DND-41 (cell line): ENCODE data around the gene WDFY4.

Experiments
- ATAC-seq: fragments of 200-7000 bp; cut with Tn5 transposase; 3 replicates; pipeline ENCODE4 v1.9.1; 2021; ENCODE audit warnings: low read depth; ENCODE audit not compliant: insufficient read depth
- DNase-seq: peaks from one replicate; pipeline ENCODE4 v3.0.0-alpha.2; 2020
- H2AFZ ChIP-seq: 2 replicates; pipeline ENCODE4 v1.6.0; 2012; ENCODE audit warnings: low read depth, low read length
- H3K27ac ChIP-seq: 2 replicates; pipeline ENCODE4 v1.5.1; 2012; ENCODE audit warnings: low read length, inconsistent platforms
- H3K27me3 ChIP-seq: fragments of 200-600 bp; sonication (generic); 2 replicates; pipeline ENCODE4 v1.6.0; 2012; ENCODE audit warnings: low read length, mild to moderate bottlenecking, inconsistent platforms; ENCODE audit not compliant: insufficient read depth, poor library complexity
- H3K36me3 ChIP-seq: 2 replicates; pipeline ENCODE4 v1.5.1; 2012; ENCODE audit warnings: low read length, inconsistent platforms; ENCODE audit not compliant: insufficient read depth
- H3K4me1 ChIP-seq: 2 replicates; pipeline ENCODE4 v1.5.1; 2012; ENCODE audit warnings: mild to moderate bottlenecking, low read length; ENCODE audit not compliant: insufficient read depth
- H3K4me2 ChIP-seq: 2 replicates; pipeline ENCODE4 v1.6.0; 2012; ENCODE audit warnings: mild to moderate bottlenecking, moderate library complexity, low read length, inconsistent platforms; ENCODE audit not compliant: insufficient read depth
- H3K4me3 ChIP-seq, 2 experiments: fragments of 200-600 bp in 1 of 2; shearing (Covaris generic) in 1 of 2; 2 replicates each; pipeline ENCODE4 v1.5.1; 2012 to 2016; ENCODE audit warnings: inconsistent platforms in 2 of 2, low read length in 2 of 2, mild to moderate bottlenecking in 2 of 2, low read depth in 1 of 2, moderate library complexity in 1 of 2
- H3K79me2 ChIP-seq: 2 replicates; pipeline ENCODE4 v1.6.0; 2012; ENCODE audit warnings: low read length, inconsistent platforms; ENCODE audit not compliant: insufficient read depth
- H3K9ac ChIP-seq: 2 replicates; pipeline ENCODE4 v1.6.0; 2012; ENCODE audit warnings: low read depth, mild to moderate bottlenecking, inconsistent platforms, low read length, moderate library complexity
- H3K9me3 ChIP-seq: 2 replicates; pipeline ENCODE4 v1.5.1; 2012; ENCODE audit warnings: low read length, moderate library complexity, mild to moderate bottlenecking, inconsistent platforms; ENCODE audit not compliant: insufficient read depth, severe bottlenecking
- H4K20me1 ChIP-seq: 2 replicates; pipeline ENCODE4 v1.6.0; 2012; ENCODE audit warnings: low read length; ENCODE audit not compliant: insufficient read depth
- CTCF ChIP-seq: IDR thresholded peaks from 2 replicates; pipeline ENCODE4 v1.5.1; 2012; ENCODE audit warnings: borderline replicate concordance, low read length, moderate library complexity, mild to moderate bottlenecking; ENCODE audit not compliant: poor library complexity, severe bottlenecking; ENCODE audit errors: extremely low read depth
- EZH2 ChIP-seq: IDR thresholded peaks from 3 replicates; pipeline ENCODE4 v1.6.1; 2012; ENCODE audit warnings: borderline replicate concordance, low read depth, mild to moderate bottlenecking, moderate library complexity, low read length, inconsistent platforms; ENCODE audit not compliant: severe bottlenecking

WDFY4 gene

GRCh38 chr10:48760983-48761382 lies 76.3 kb downstream of the WDFY4 start:
- no peaks in the 10 kb centered on the region for H3K79me2 ChIP-seq
- no peaks in the 10 kb centered on the region for H4K20me1 ChIP-seq
- H2AFZ ChIP-seq = no peak overlapping the region
- no peaks in the 10 kb centered on the region for H3K27me3 ChIP-seq
- no peak for DNase-seq
- no peak overlapping the region for H3K9ac ChIP-seq
- H3K4me1 ChIP-seq = no peaks in the 10 kb centered on the region
- ATAC-seq = no peak
- H3K4me2 ChIP-seq = no peak overlapping the region
- no peaks in the 10 kb centered on the region for H3K9me3 ChIP-seq
- TF ChIP-seq CTCF (no peak), EZH2 (no peak)
- H3K36me3 ChIP-seq = no peaks in the 10 kb centered on the region
- H3K27ac ChIP-seq = no peak overlapping the region
- no peak overlapping the region for H3K4me3 ChIP-seq

DNA sequence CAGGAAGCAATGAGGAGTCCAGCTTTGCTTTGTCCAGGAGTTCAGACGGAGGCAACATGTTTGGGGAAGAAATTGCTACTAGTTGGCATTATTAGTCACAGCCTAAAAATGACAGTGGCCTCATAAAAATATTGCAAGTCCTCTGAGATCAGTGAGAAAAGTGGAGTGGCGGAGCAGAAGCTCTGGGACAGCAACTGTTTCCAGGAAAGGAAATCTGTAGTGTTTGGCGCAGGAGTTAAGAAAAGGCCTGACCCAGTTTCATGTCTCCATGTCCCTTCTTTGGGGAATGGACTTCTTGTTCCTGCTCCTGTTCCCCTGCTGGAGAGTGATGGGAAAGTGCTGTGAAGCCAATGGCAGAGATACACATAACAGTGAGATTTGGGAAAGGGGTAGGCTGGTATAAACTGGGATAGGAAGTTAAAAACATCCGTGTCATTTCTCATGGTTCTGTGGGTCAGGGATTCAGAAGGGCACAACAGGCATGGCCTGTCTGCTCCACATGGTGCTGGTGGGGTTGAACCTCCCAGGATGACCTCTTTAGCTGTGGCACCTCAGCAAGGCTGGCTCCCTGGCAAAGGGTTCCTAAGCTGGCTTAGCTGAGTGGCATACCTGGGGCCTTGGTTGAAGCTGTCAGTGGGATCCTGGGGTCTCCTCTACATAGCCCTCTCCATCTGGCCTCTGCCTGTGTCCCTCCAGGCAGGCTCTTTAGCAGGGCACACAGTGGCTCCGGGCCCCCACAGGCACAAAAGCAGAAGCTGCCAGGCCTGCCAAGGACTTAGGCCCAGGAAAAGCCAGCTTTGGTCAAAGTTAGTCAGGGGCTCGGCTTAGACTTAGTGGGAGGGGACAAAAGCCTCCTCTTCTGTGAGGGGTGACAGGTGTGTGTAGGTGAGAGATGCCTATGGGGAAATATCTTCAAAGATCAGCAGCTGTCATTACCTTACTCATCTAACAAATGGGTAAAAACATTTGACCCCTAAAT lies 77.7 kb downstream of the WDFY4 start:
- no peak overlapping the region for H3K4me2 ChIP-seq
- H3K9ac ChIP-seq = no peak overlapping the region
- no peaks in the 10 kb centered on the region for H3K36me3 ChIP-seq
- H3K27ac ChIP-seq = no peak overlapping the region
- ATAC-seq (no peak), DNase-seq (no peak)
- no peaks in the 10 kb centered on the region for H3K9me3 ChIP-seq
- no peaks in the 10 kb centered on the region for H4K20me1 ChIP-seq
- H2AFZ ChIP-seq = no peak overlapping the region
- TF ChIP-seq EZH2 = no peak
- TF ChIP-seq CTCF = no peak
- no peaks in the 10 kb centered on the region for H3K27me3 ChIP-seq
- no peaks in the 10 kb centered on the region for H3K4me1 ChIP-seq
- H3K79me2 ChIP-seq = no peaks in the 10 kb centered on the region
- H3K4me3 ChIP-seq = no peak overlapping the region

GRCh38 chr10:48763403-48763965 lies 78.8 kb downstream of the WDFY4 start:
- Histone ChIP-seq H2AFZ (no peak overlapping the region), H3K27me3 (no peaks in the 10 kb centered on the region), H4K20me1 (no peaks in the 10 kb centered on the region), H3K4me2 (no peak overlapping the region), H3K79me2 (no peaks in the 10 kb centered on the region), H3K9me3 (no peaks in the 10 kb centered on the region), H3K9ac (no peak overlapping the region), H3K27ac (no peak overlapping the region), H3K4me1 (no peaks in the 10 kb centered on the region), H3K36me3 (no peaks in the 10 kb centered on the region), H3K4me3 (no peak overlapping the region)
- TF ChIP-seq EZH2 (no peak), CTCF (no peak)
- ATAC-seq = no peak
- DNase-seq = no peak
